OCI-M2 (cell line): ENCODE measurements around the gene LTBR.

Experiments
- DNase-seq: peaks from one replicate; lab custom pipeline; 2025; ENCODE audit not compliant: unreplicated experiment; lab: John Stamatoyannopoulos, UW

LTBR gene

GRCh38 chr12:6380141-6381121 is 3.5 kb upstream of the LTBR start:
- no peak for DNase-seq

- DNase-seq = no peak
These were observed 1.6 kb upstream of the LTBR start for GRCh38 chr12:6382371-6382770.

- no peak for DNase-seq
These were observed 980 bp upstream of the LTBR start for GRCh38 chr12:6382982-6383381.

GRCh38 chr12:6384499-6385436 is 806 bp downstream of the LTBR start:
- DNase-seq = no peak

GRCh38 chr12:6386038-6386437 is 2.1 kb downstream of the LTBR start:
- no peak for DNase-seq

GRCh38 chr12:6386491-6386890 is 2.5 kb downstream of the LTBR start:
- DNase-seq = no peak

- no peak for DNase-seq
These were observed 3.6 kb downstream of the LTBR start for GRCh38 chr12:6387541-6387940.

- no peak for DNase-seq
These were observed 6.3 kb downstream of the LTBR start for GRCh38 chr12:6390084-6390799.

GRCh38 chr12:6391013-6391412 is 7.1 kb downstream of the LTBR start:
- DNase-seq = no peak

- no peak for DNase-seq
These were observed 8.5 kb downstream of the LTBR start for GRCh38 chr12:6392504-6392903.

GRCh38 chr12:6393109-6393508 is 9.1 kb downstream of the LTBR start:
- no peak for DNase-seq

GRCh38 chr12:6394398-6394797 is 10.4 kb downstream of the LTBR start:
- DNase-seq = no peak

GRCh38 chr12:6396031-6396430 is 12.1 kb downstream of the LTBR start:
- DNase-seq = no peak

- DNase-seq = no peak
These were observed 16.1 kb downstream of the LTBR start for GRCh38 chr12:6399884-6400644.

GRCh38 chr12:6404390-6404789 is 20.4 kb downstream of the LTBR start:
- DNase-seq = no peak

GRCh38 chr12:6405963-6406362 is 22.0 kb downstream of the LTBR start:
- DNase-seq = no peak

GRCh38 chr12:6407236-6407954 is 23.4 kb downstream of the LTBR start:
- no peak for DNase-seq

- no peak for DNase-seq
These were observed 32.6 kb downstream of the LTBR start for GRCh38 chr12:6416596-6416995.

- DNase-seq = no peak
These were observed 34.8 kb downstream of the LTBR start for GRCh38 chr12:6418796-6419195.

- DNase-seq = no peak
These were observed 36.4 kb downstream of the LTBR start for GRCh38 chr12:6420364-6420763.
